GM18526 (cell line): ENCODE results near the gene TSC22D1.

Experiments
- POLR2A ChIP-seq: IDR thresholded peaks from 3 replicates; pipeline ENCODE4 v1.6.1; 2011; ENCODE audit not compliant: insufficient read length; ENCODE audit errors: extremely low read depth

TSC22D1 gene

GRCh38 chr13:44433863-44434765 lies 142.0 kb downstream of the TSC22D1 start:
- no peak for TF ChIP-seq POLR2A

GRCh38 chr13:44432650-44433049 lies 143.5 kb downstream of the TSC22D1 start:
- TF ChIP-seq POLR2A: no peak

DNA sequence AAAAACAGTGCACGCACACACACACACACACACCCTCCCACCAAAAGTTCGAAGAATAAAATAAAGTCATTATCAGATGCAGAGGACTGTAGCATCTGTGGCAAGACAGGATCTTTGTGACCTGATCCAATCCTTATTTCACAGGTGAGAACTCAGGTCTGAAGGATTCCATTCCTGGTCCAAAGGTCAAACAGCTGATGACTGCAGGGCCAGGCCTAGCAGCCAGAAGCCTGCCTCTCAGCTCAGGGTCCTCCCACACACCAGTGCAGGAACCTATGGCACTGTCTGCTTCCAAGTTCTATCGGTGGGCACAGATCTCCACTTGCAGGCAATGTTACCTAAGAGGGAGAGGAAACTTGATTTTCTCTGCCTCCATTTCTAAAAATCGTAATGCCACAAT lies 145.0 kb downstream of the TSC22D1 start:
- TF ChIP-seq POLR2A: no peak

DNA sequence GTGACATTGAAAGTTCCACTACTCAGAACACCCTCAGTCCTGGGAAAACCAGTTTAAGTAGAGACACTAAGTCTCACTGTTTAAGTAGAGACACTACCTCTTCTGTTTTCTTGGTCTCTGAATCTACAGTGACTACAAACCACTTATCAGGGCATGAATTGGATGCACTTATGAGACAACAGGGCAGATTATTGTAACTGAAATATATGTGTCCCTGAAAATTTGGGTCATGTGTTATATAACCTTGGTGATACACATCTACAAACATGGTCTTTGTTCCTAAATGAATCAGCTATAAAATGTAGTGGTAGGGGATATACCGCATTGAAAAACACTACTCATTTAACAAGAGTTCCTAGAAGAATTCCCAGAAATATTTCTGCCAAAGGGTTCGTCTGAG lies 146.8 kb downstream of the TSC22D1 start:
- no peak for TF ChIP-seq POLR2A

DNA sequence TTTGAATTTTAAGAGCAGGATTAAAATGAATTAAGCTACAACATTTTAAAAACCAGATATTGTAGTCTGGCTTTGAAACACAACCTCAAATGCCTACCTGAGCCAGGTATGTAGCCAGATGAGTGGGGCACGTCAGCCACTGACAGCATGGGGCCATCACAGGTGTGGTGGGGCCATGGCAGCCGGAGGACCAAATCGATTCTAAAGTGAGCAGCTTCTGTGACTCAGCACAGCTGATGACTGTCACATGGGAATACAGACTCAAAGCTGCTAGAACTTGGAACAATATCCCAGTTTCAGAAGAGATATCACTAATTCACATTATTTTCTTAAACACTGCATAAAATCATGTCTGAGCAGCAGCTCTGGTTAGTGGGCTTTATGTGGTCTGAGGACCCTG lies 149.7 kb downstream of the TSC22D1 start:
- no peak for TF ChIP-seq POLR2A

GRCh38 chr13:44425815-44426078 lies 150.4 kb downstream of the TSC22D1 start:
- TF ChIP-seq POLR2A: no peak

- TF ChIP-seq POLR2A: no peak
Observed at GRCh38 chr13:44425041-44425814, 150.9 kb downstream of the TSC22D1 start.

GRCh38 chr13:44423824-44424223 lies 152.3 kb downstream of the TSC22D1 start:
- TF ChIP-seq POLR2A: no peak

DNA sequence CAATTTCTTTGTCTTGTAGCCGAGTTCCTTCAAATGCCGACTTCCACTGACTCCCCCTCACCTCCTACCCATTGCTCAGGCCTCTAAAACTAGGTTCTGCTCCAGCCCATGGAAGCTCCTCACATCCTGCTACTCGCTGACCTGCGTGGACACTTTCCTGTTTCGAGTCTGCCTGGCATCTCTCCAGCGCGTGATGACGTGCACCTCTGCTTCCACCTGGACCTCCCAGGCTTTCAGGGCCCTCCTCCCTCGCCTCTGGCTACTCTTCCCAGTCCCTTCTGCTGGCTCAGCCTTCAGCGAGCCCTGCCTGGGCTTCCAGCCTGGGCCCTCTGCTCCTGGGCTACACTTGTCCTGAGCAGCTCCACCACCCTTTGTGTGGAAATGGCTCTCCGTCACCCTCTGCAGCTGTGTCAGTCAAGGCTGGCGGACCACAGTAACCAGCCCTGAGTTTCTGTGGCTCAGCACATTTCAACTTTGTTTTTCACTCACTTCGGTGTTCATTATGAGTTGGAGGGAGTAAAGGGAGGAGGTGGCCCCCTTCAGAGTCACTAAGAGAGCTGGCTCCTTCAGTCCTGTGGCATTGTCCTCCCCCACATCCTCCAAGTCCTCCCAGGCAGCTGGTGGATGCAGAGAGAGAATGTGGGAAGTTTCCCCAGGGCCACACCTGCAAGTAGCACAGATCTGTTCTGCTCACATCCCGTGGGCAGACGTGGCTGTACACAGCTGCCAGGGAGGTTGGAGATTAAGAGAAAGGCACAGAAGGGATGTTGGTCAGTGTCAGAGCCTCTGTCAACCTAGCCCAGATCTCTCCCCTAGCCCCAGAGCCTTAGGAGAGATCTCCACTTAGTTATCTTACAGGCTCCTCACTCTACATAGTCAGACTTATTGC lies 153.1 kb downstream of the TSC22D1 start:
- no peak for TF ChIP-seq POLR2A

- no peak for TF ChIP-seq POLR2A
Observed at GRCh38 chr13:44421853-44422525, 154.1 kb downstream of the TSC22D1 start.

- TF ChIP-seq POLR2A: no peak
Observed at GRCh38 chr13:44420376-44421220, 155.5 kb downstream of the TSC22D1 start.

DNA sequence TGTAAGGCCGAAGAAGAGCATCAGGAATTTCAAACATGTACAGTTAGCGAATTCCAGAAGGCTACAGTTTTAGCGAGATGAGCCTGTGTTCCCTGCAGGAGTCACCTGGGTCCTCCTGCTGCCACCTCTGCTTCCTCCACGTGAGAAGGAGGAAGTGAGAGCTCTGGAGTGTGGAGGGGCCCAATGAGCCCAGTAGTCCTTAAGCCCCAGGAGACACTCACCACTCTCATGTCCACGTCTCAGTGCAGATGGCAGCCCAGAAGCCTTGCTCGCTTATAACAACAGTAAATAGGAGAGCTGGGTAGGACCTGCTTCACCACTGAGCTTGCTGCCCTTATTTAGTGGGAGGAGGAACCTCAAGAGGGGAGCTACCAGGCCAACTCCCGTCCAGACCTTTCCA lies 158.3 kb downstream of the TSC22D1 start:
- TF ChIP-seq POLR2A: no peak

DNA sequence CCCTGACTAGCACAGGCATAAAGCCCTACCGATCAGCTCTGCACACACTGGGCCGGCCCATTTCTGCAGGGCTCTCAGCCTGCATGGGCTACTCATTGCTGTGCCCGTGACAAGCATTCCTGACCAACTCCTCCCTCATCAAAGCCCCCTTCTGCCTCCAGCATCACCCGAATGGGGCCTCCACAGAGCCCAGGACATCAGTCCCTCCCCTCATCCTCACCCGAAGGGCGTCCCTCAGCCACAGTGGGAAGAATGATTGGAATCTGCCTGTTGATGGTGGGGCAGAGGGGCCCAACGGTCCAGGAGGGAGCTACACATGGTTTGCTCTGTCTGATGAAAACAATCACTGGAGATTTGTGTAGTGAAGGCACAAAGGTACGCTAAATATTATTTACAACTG lies 158.7 kb downstream of the TSC22D1 start:
- TF ChIP-seq POLR2A: no peak

- TF ChIP-seq POLR2A: no peak
Observed at GRCh38 chr13:44416744-44417143, 159.4 kb downstream of the TSC22D1 start.
